Liver (tissue), 9 donors: ENCODE data around the gene TOMM22. TPM values are rescaled to one million over a fixed set of nuclear protein-coding genes. Genes with fewer than 3 reads are reported as not detected.
A peak's percentile ranks its signal among the peaks of the same experiment; 100 is the strongest.

Source experiments
- DNase-seq: peaks from one replicate; pipeline ENCODE4 v3.0.0-alpha.2; 2017; ENCODE audit warnings: low spot score
- H3K27ac ChIP-seq, 2 donors: one replicate each; pipeline ENCODE4 v1.7.0; 2013; ENCODE audit warnings: inconsistent platforms in 2 of 2, low read length in 2 of 2, control low read depth in 1 of 2, low read depth in 1 of 2, mild to moderate bottlenecking in 1 of 2
- H3K27me3 ChIP-seq, 4 donors: one replicate each; pipeline versions ENCODE4 v1.6.1 to v1.7.0; 2013; ENCODE audit warnings: low read length in 3 of 4, inconsistent platforms in 1 of 4, mild to moderate bottlenecking in 1 of 4, moderate library complexity in 1 of 4; ENCODE audit not compliant: control insufficient read depth in 4 of 4, insufficient read depth in 4 of 4
- H3K36me3 ChIP-seq, 4 donors: one replicate each; pipeline versions ENCODE4 v1.6.1 to v1.7.0; 2013; ENCODE audit warnings: low read length in 3 of 4, mild to moderate bottlenecking in 3 of 4, low read depth in 1 of 4, moderate library complexity in 1 of 4; ENCODE audit not compliant: control insufficient read depth in 4 of 4, insufficient read depth in 3 of 4
- H3K4me1 ChIP-seq, 4 donors: one replicate each; pipeline versions ENCODE4 v1.6.1 to v1.7.0; 2013; ENCODE audit warnings: low read length in 3 of 4, mild to moderate bottlenecking in 3 of 4, moderate library complexity in 1 of 4; ENCODE audit not compliant: control insufficient read depth in 4 of 4, insufficient read depth in 4 of 4
- H3K4me3 ChIP-seq, 3 donors: one replicate each; pipeline versions ENCODE4 v1.6.1 to v1.7.0; 2013; ENCODE audit warnings: low read length in 3 of 3, control low read depth in 1 of 3, low read depth in 1 of 3, mild to moderate bottlenecking in 1 of 3
- H3K9ac ChIP-seq, 2 donors: one replicate each; pipeline ENCODE4 v1.7.0; 2013; ENCODE audit warnings: low read length in 2 of 2, mild to moderate bottlenecking in 2 of 2, moderate library complexity in 2 of 2, control low read depth in 1 of 2, low read depth in 1 of 2
- H3K9me3 ChIP-seq, 4 donors: one replicate each; pipeline versions ENCODE4 v1.6.1 to v1.7.0; 2013; ENCODE audit warnings: low read length in 3 of 4; ENCODE audit not compliant: control insufficient read depth in 4 of 4
- FOXA1 ChIP-seq: IDR thresholded peaks from 2 replicates; pipeline ENCODE4 v1.6.1; 2016; ENCODE audit warnings: antibody characterized with exemption
- FOXA2 ChIP-seq: IDR thresholded peaks from 2 replicates; pipeline ENCODE4 v1.6.1; 2016; ENCODE audit warnings: antibody characterized with exemption
- GABPA ChIP-seq, 2 donors: IDR thresholded peaks in 1 of 2; conservative IDR thresholded peaks in 1 of 2; 2 replicates each; pipeline ENCODE4 v1.6.1; 2016; ENCODE audit warnings: antibody characterized with exemption in 2 of 2, mild to moderate bottlenecking in 1 of 2, moderate library complexity in 1 of 2
- HNF4A ChIP-seq, 2 donors: conservative IDR thresholded peaks; 2 replicates each; pipeline ENCODE4 v1.6.1; 2016; ENCODE audit warnings: antibody characterized with exemption in 2 of 2, mild to moderate bottlenecking in 2 of 2
- HNF4G ChIP-seq: IDR thresholded peaks from 2 replicates; pipeline ENCODE4 v1.6.1; 2016; ENCODE audit warnings: antibody characterized with exemption
- JUND ChIP-seq, 2 donors: IDR thresholded peaks; 2 replicates each; pipeline ENCODE4 v1.6.1; 2016; ENCODE audit warnings: antibody characterized with exemption in 2 of 2
- NR2F2 ChIP-seq: IDR thresholded peaks from 2 replicates; pipeline ENCODE4 v1.6.1; 2016; ENCODE audit warnings: antibody characterized with exemption
- RXRA ChIP-seq, 2 donors: IDR thresholded peaks; 2 replicates each; pipeline ENCODE4 v1.6.1; 2017 to 2018; ENCODE audit warnings: antibody characterized with exemption in 2 of 2, mild to moderate bottlenecking in 1 of 2
- SP1 ChIP-seq: IDR thresholded peaks from 2 replicates; pipeline ENCODE4 v1.6.1; 2018; ENCODE audit warnings: antibody characterized with exemption, mild to moderate bottlenecking
- TAF1 ChIP-seq: conservative IDR thresholded peaks from 2 replicates; pipeline ENCODE4 v1.6.1; 2016; ENCODE audit warnings: antibody characterized with exemption, mild to moderate bottlenecking
- YY1 ChIP-seq: IDR thresholded peaks from 2 replicates; pipeline ENCODE4 v1.6.1; 2016; ENCODE audit warnings: antibody characterized with exemption, mild to moderate bottlenecking
- WGBS: extraction: QIAGEN DNeasy Blood & Tissue Kit; methylation state at CpG from one replicate; pipeline ENCODE4 v1.1.7; 2013; 5-methylcytosine and 5-hydroxymethylcytosine counted together
- polyA plus RNA-seq, 2 donors: library from polyadenylated mRNA; stranded (reverse) in 1 of 2; unstranded in 1 of 2; fragments of 200-250 nt in 1 of 2; fragments of >200 nt in 1 of 2; fragmentation: Nextera tagmentation in 1 of 2; extraction: Ambion mirVana in 1 of 2; gene quantifications; one replicate each; pipeline versions ENCODE4 v1.2.1 to v1.2.3, GENCODE V29; 2013 to 2015
- total RNA-seq, 2 donors: library from RNA; depleted of rRNA; stranded (reverse); fragments of >200 nt; gene quantifications; one replicate each; pipeline ENCODE4 v1.2.3, GENCODE V29; 2014
- TF ChIP-seq, protein P1 (sequence below): IDR thresholded peaks from 2 replicates; pipeline ENCODE4 v1.6.1; 2016; ENCODE audit warnings: antibody characterized with exemption
- TF ChIP-seq, protein P2 (sequence below): IDR thresholded peaks from 2 replicates; pipeline ENCODE4 v1.6.1; 2016; ENCODE audit warnings: antibody characterized with exemption, mild to moderate bottlenecking
- TF ChIP-seq, protein P3 (sequence below): IDR thresholded peaks from 2 replicates; pipeline ENCODE4 v1.6.1; 2016; ENCODE audit warnings: antibody characterized with exemption
- TF ChIP-seq, protein P4 (sequence below): fragments of 150-350 bp; IDR thresholded peaks from 2 replicates; pipeline ENCODE4 v1.5.1; 2017; ENCODE audit warnings: improper control_type of control experiment, low read depth, low read length; ENCODE audit not compliant: missing input control
- TF ChIP-seq, protein P5 (sequence below): IDR thresholded peaks from 2 replicates; pipeline ENCODE4 v1.6.1; 2016; ENCODE audit warnings: antibody characterized with exemption
- donor health status: healthy.
- donor health status: healthy.
- donor health status: healthy.
- donor health status: healthy.
- donor health status: healthy.

TOMM22 gene
- total and polyA plus RNA-seq, 4 donors = 20.2 to 44.3 (median 21.3) TPM

DNA sequence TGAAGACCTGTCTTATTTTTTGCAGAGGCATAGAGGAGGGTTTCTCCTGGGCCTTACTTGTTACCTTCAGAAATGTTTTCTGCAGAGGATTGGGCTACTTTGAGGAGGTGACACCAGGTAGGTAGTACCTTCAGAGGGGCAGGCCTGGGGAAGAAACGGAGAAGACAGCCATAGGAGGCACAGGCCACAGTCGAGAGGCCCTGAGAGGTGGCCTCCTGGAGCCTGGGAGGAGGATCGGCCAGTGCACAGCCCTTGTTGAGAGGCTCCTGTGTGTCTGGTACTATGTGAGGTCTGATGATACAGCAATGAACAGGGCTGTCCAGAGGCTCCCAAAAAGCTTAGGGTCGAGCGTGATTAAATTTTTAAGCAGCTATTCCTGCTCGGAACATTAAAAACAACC, 35.5 kb downstream of the TOMM22 start:
- no peak for DNase-seq
- Histone ChIP-seq H3K9me3 (no peaks in the 10 kb centered on the region), H3K27me3 (no peaks in the 10 kb centered on the region), H3K36me3 (peaks cover 7 to 39% (median 22%) of the 10 kb centered on the region in 4 donors), H3K9ac (no peak overlapping the region), H3K4me1 (no peaks in the 10 kb centered on the region), H3K4me3 (no peak overlapping the region), H3K27ac (no peak overlapping the region)
- WGBS = 97% methylated on average over 6 of the region's 6 CpGs
- TF ChIP-seq, protein P1, sequence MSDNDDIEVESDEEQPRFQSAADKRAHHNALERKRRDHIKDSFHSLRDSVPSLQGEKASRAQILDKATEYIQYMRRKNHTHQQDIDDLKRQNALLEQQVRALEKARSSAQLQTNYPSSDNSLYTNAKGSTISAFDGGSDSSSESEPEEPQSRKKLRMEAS = no peak
- TF ChIP-seq, protein P2, sequence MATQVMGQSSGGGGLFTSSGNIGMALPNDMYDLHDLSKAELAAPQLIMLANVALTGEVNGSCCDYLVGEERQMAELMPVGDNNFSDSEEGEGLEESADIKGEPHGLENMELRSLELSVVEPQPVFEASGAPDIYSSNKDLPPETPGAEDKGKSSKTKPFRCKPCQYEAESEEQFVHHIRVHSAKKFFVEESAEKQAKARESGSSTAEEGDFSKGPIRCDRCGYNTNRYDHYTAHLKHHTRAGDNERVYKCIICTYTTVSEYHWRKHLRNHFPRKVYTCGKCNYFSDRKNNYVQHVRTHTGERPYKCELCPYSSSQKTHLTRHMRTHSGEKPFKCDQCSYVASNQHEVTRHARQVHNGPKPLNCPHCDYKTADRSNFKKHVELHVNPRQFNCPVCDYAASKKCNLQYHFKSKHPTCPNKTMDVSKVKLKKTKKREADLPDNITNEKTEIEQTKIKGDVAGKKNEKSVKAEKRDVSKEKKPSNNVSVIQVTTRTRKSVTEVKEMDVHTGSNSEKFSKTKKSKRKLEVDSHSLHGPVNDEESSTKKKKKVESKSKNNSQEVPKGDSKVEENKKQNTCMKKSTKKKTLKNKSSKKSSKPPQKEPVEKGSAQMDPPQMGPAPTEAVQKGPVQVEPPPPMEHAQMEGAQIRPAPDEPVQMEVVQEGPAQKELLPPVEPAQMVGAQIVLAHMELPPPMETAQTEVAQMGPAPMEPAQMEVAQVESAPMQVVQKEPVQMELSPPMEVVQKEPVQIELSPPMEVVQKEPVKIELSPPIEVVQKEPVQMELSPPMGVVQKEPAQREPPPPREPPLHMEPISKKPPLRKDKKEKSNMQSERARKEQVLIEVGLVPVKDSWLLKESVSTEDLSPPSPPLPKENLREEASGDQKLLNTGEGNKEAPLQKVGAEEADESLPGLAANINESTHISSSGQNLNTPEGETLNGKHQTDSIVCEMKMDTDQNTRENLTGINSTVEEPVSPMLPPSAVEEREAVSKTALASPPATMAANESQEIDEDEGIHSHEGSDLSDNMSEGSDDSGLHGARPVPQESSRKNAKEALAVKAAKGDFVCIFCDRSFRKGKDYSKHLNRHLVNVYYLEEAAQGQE = no peak
- TF ChIP-seq, protein P3, sequence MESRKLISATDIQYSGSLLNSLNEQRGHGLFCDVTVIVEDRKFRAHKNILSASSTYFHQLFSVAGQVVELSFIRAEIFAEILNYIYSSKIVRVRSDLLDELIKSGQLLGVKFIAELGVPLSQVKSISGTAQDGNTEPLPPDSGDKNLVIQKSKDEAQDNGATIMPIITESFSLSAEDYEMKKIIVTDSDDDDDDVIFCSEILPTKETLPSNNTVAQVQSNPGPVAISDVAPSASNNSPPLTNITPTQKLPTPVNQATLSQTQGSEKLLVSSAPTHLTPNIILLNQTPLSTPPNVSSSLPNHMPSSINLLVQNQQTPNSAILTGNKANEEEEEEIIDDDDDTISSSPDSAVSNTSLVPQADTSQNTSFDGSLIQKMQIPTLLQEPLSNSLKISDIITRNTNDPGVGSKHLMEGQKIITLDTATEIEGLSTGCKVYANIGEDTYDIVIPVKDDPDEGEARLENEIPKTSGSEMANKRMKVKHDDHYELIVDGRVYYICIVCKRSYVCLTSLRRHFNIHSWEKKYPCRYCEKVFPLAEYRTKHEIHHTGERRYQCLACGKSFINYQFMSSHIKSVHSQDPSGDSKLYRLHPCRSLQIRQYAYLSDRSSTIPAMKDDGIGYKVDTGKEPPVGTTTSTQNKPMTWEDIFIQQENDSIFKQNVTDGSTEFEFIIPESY = no peak
- no peak for TF ChIP-seq SP1
- TF ChIP-seq, protein P4, sequence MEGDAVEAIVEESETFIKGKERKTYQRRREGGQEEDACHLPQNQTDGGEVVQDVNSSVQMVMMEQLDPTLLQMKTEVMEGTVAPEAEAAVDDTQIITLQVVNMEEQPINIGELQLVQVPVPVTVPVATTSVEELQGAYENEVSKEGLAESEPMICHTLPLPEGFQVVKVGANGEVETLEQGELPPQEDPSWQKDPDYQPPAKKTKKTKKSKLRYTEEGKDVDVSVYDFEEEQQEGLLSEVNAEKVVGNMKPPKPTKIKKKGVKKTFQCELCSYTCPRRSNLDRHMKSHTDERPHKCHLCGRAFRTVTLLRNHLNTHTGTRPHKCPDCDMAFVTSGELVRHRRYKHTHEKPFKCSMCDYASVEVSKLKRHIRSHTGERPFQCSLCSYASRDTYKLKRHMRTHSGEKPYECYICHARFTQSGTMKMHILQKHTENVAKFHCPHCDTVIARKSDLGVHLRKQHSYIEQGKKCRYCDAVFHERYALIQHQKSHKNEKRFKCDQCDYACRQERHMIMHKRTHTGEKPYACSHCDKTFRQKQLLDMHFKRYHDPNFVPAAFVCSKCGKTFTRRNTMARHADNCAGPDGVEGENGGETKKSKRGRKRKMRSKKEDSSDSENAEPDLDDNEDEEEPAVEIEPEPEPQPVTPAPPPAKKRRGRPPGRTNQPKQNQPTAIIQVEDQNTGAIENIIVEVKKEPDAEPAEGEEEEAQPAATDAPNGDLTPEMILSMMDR = no peak
- no peak for TF ChIP-seq RXRA (IDR thresholded peaks at IDR 0.05)
- TF ChIP-seq, protein P5, sequence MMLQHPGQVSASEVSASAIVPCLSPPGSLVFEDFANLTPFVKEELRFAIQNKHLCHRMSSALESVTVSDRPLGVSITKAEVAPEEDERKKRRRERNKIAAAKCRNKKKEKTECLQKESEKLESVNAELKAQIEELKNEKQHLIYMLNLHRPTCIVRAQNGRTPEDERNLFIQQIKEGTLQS = no peak
- TF ChIP-seq FOXA1 = no peak
- TF ChIP-seq HNF4A (conservative IDR thresholded peaks at IDR 0.05) = no peak
- TF ChIP-seq HNF4G = no peak
- no peak for TF ChIP-seq NR2F2
- TF ChIP-seq GABPA (IDR thresholded peaks at IDR 0.05 in 1 of 2, conservative IDR thresholded peaks at IDR 0.05 in 1 of 2) = no peak

DNA sequence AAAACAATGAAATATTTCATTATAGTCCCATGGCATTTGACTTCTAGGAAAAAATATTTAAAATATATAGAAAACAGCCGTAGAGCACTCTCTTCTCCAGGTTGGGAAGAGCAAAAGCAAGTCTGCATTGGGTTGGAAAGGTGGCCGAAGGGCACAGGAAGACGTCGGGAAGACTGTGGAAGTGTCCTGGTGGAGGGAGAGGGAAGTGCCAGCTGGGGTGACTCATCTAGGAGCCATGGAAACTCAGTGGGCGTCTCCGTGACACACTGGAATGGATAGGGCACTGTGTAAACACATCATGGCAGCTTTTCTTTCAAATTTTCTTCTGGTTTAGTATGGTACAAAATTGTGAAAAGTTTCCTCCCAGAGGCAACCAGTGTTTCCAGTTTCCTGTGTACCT, 36.7 kb downstream of the TOMM22 start:
- Histone ChIP-seq H3K4me1 (no peaks in the 10 kb centered on the region), H3K9me3 (no peaks in the 10 kb centered on the region), H3K4me3 (no peak overlapping the region), H3K27ac (no peak overlapping the region), H3K36me3 (peaks cover 9 to 50% (median 33%) of the 10 kb centered on the region in 4 donors), H3K9ac (no peak overlapping the region), H3K27me3 (no peaks in the 10 kb centered on the region)
- WGBS = 63% methylated on average over 6 of the region's 6 CpGs
- no peak for DNase-seq
- TF ChIP-seq, protein P1 = no peak
- TF ChIP-seq, protein P5 = no peak
- TF ChIP-seq, protein P4 = peak; percentile 41
- no peak for TF ChIP-seq RXRA (IDR thresholded peaks at IDR 0.05)
- TF ChIP-seq TAF1 = no peak
- TF ChIP-seq YY1 = no peak
- TF ChIP-seq JUND (IDR thresholded peaks at IDR 0.05) = peak; percentile 68 to 88
- TF ChIP-seq FOXA2 = no peak
- TF ChIP-seq, protein P3 = no peak
